Putamen (tissue), 1 donor: ENCODE results near the gene TNFAIP8L2.
A peak's percentile ranks its signal among the peaks of the same experiment; 100 is the strongest.
"Not testable (repeated sequence)": the region's sequence is repeated elsewhere in the genome, so short reads cannot be mapped to it uniquely, and the experiment has no call there.

Experiments
- DNase-seq: peaks from one replicate; pipeline ENCODE4 v3.0.0-alpha.2; 2016; ENCODE audit warnings: low spot score

Gene TNFAIP8L2

DNA sequence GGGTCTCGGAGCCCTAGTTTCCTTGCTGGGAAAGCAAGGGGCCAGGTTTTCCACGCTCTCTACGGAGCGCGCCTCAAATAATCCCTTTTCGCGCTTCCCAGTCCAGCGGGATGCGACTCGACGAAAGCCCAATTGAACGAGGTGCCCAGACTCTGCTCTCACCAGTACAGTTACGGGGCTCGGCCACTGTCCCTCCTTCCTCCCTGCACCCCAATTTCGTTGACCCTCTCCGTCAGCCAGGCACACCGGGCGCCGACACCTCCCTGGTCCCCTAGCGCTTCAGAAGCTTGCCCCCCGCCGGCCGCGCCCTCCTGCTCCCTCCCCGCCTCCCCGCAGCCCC is 10.4 kb upstream of the TNFAIP8L2 start:
- DNase-seq, result no peak

DNA sequence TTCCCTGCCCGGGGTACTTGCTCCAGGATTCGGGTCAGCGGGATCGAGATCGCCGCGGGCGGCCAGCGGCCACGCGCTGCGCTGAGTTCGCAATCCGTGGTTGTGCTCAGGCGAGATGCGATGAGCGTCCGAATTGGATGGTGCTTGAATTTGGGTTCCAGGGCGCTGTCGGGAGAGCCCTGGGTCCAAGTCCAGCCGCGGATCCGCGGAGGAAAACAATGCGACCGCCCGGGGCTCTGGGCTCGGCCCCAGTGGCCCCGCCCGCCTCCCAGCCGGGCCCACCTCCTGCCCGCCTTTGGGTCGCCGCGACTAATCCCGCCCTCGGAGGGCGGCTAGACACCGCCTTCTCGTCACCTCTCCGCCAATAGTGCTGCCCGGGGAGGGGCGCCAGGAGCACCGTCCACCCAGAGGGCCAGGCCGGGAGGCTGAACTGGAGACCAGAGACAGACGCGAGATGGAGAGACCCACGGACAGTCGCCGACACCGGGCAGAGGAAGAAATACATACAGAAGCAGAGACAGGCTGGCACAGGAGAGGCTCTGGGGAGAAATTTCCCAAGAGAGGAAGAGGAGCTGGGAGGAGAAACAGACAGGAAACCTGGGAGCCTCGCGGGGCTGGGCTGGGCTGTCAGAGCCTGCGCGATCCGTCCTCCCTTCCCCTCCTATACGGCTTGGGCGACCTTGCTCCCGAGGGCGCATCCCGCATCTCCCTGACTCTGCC is 9.9 kb upstream of the TNFAIP8L2 start, which contains the start of gene SEMA6C:
TSS of gene SEMA6C (minus strand) at position 220 of the 720 bp plus-strand sequence. CDS start 4,010 bp downstream, outside the sequence.
- DNase-seq, result peak; percentile 96

GRCh38 chr1:151147132-151147503 is 9.3 kb upstream of the TNFAIP8L2 start:
- no peak for DNase-seq

DNA sequence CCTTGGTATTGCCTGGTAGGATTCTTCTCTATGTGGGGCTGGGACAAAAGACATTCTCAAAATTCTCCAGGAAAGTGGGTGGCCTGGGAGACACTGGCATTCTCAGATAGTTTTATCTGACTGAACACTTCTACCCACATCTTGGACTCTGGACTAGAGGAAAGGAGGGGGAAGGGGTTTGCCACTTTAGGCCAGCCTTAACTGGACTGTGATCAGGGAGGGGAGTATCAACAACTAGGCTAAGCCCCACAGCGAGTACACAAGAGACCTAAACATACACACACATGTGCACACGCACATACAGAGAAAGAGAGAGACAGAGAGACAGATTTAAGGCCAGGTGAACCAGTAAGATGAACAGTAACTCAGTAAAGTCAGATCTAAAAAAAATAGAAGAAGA is 8.8 kb upstream of the TNFAIP8L2 start:
- no peak for DNase-seq

DNA sequence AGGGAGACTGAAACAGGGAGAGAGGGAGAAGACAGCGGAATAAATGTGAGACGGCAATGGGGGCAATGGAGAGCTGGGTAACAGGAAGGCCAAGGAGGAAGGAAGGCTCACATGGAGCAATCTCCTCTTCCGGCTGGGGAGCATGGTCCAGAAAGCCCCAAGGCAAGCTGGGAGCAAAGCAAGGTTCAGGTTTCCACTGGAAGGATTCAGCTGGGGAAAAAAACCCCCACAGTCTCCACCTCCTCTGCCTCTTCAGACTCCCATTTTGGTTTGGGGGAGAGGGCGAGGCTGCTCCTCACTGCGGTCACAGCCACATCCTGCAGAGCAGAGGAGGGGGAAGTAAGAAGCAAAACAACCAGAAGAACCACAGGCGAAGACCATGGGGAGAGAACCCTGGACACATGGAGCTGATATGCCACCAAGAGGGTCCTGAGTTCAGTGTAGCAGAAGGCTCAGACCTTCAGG is 650 bp downstream of the TNFAIP8L2 start:
- DNase-seq, result no peak

DNA sequence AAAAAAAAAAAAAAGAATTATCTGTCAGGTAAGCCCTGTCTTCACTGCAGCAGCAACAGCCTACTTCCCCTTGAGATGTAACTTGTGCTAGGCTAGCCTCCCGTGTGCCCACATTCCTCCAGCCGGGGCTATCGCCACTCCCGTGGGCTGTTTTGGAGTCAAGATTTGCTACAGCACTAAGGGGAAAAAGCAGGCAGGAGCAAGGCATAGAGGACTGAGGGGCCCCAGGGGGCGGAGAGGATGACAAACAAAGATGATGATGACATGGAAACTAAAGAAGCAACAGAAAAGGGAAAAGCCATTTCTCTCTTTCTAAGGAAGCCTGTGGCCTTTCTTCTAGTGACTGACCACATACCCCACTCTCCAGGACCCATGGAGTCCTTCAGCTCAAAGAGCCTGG is 1.9 kb downstream of the TNFAIP8L2 start:
- no peak for DNase-seq

GRCh38 chr1:151158751-151159251 is 2.4 kb downstream of the TNFAIP8L2 start:
- DNase-seq, result no peak

- DNase-seq, result no peak
These were observed 2.9 kb downstream of the TNFAIP8L2 start for GRCh38 chr1:151159373-151159772.

GRCh38 chr1:151164732-151165280 is 8.4 kb downstream of the TNFAIP8L2 start:
- no peak for DNase-seq

- DNase-seq, result peak; percentile 70
These were observed 8.9 kb downstream of the TNFAIP8L2 start for GRCh38 chr1:151165281-151165737.

- peak; percentile 99 for DNase-seq
These were observed 9.5 kb downstream of the TNFAIP8L2 start, which contains the start of the genes LYSMD1 and SCNM1 for GRCh38 chr1:151165738-151166504. Gene LYSMD1, minus strand, starts transcription at chr1:151165902. Its CDS starts 644 bp downstream, at chr1:151165258. Gene SCNM1, plus strand, starts transcription at chr1:151166144. Its CDS starts 9 bp downstream, at chr1:151166153.

- DNase-seq, result no peak
These were observed 10.1 kb downstream of the TNFAIP8L2 start for GRCh38 chr1:151166505-151166956.

GRCh38 chr1:151167116-151167515 is 10.7 kb downstream of the TNFAIP8L2 start:
- DNase-seq, result no peak

DNA sequence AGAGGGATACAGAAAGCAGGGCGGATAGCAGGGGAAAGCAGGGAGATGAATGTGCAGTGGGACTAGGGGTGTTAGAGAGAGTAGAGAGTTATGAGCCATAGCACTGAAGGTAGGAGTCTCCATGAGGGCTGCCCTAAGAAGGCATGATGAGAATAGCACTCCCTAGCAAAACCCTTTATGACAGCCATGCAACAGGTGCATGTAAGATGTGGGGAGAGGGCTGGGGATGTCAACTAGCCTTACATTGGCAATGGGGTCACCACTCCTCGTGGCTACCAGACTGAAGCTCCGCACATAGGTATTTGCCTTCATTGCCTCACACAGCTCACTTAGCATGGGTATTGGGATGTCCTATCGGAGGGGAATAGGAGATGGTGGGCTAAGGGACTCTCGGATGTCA is 14.7 kb downstream of the TNFAIP8L2 start:
- DNase-seq, result no peak

- DNase-seq, result peak; percentile 86
These were observed 18.7 kb downstream of the TNFAIP8L2 start for GRCh38 chr1:151175041-151175741.

GRCh38 chr1:151175863-151176262 is 19.4 kb downstream of the TNFAIP8L2 start, which contains the start of gene TMOD4:
Gene TMOD4, minus strand, starts transcription at chr1:151175981. Its CDS starts 1,106 bp downstream, at chr1:151174875.
- DNase-seq, result no peak

GRCh38 chr1:151176514-151177045 is 20.1 kb downstream of the TNFAIP8L2 start:
- no peak for DNase-seq

GRCh38 chr1:151184211-151184610 is 27.8 kb downstream of the TNFAIP8L2 start:
- DNase-seq, result no peak

- DNase-seq, result no peak
These were observed 30.8 kb downstream of the TNFAIP8L2 start for GRCh38 chr1:151187205-151187604.

GRCh38 chr1:151188667-151189066 is 32.2 kb downstream of the TNFAIP8L2 start:
- DNase-seq, result not testable (repeated sequence)
